ENCODE measurements around the gene ARID5A. TPM values are rescaled to one million over a fixed set of nuclear protein-coding genes. Genes with fewer than 3 reads are reported as not detected.
A peak's percentile ranks its signal among the peaks of the same experiment; 100 is the strongest.

The ARID5A gene
- polyA plus RNA-seq, 3 donors: 27.8 to 38.8 (median 37.7) TPM

DNA sequence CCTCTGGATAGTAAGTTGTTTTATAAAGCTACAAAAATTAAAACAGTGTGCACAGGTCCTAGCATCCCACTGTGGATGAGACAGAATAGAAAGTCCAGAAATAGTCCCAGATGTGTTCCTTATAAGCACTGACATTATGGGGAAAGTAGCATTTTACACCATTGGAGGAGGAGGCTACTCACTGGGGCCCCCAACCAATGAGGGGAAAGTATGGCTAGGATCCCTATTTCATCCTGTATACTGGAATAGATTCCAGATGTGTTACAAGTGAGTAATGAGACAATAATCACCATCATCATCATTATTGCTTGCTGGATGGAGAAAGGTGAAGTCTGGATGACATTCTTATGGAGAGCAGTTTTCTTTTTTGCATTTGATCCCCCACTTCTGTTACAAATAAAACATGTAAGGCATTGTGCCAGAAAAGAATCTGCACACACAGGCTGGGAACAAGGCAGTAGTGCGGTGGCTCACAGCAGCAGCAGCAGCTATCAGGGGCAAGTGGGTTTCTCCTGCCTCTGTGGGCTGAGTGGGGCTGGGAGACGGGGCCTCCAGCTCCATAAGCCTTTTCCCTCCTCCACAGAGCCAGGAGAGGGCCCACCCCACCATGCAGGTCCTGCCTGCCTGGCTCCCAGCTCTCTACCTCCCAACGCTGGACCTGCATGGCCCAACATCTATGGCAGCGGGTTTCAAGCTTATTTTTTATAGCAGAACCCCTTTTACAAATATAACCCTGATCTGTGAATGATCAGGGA, 5.0 kb downstream of the ARID5A start:
- DNase-seq: no peak
- TF ChIP-seq, protein P1, sequence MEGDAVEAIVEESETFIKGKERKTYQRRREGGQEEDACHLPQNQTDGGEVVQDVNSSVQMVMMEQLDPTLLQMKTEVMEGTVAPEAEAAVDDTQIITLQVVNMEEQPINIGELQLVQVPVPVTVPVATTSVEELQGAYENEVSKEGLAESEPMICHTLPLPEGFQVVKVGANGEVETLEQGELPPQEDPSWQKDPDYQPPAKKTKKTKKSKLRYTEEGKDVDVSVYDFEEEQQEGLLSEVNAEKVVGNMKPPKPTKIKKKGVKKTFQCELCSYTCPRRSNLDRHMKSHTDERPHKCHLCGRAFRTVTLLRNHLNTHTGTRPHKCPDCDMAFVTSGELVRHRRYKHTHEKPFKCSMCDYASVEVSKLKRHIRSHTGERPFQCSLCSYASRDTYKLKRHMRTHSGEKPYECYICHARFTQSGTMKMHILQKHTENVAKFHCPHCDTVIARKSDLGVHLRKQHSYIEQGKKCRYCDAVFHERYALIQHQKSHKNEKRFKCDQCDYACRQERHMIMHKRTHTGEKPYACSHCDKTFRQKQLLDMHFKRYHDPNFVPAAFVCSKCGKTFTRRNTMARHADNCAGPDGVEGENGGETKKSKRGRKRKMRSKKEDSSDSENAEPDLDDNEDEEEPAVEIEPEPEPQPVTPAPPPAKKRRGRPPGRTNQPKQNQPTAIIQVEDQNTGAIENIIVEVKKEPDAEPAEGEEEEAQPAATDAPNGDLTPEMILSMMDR (IDR thresholded peaks at IDR 0.05): no peak

DNA sequence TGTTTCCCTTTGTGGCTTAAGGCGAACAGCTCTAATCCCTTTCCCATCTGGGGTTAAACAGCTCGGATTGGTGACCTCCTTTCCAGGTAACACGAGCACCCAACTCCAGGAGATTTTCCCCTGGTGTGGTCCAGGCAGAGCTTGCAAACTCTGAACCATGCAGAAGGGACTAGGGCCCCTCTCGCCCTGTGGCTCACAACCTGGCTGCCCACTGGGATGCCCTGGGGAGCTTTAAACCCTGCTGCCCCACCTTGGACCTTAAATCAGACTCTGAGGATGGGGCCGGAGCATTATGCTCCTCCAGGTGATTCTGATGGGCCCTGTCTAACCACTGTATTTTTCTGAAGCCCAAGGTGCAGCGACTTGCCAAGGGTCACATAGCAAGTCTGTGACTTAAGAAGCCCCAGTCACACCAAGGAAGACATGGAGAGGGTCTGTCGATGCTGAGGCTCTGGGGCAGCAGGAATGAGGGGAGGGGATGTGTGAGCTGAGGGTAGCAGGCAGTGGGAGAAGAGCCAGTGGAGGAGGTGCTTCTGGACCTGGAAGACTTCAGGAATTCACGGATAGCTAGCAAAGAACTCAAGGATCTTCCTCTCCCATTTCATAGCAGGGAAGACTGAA, 5.9 kb downstream of the ARID5A start:
- peaks cover 0 to 4% (median 0%) of the 10 kb centered on the region in 7 donors for H3K9me3 Mint-ChIP-seq
- H3K4me1 Mint-ChIP-seq: peaks cover 30% of the 10 kb centered on the region
- peak overlapping the region in 4 of 7 donors; percentile 15 to 48 (median 38) for H3K27ac Mint-ChIP-seq
- H3K9ac ChIP-seq (ENCODE audit: insufficient read depth, low read length, poor library complexity, severe bottlenecking): no peak overlapping the region
- H3K79me2 ChIP-seq (ENCODE audit: insufficient read depth, low read length): peaks cover 95% of the 10 kb centered on the region
- TF ChIP-seq, protein P1 (IDR thresholded peaks at IDR 0.05): no peak
- H3K36me3 Mint-ChIP-seq: peaks cover 58 to 75% of the 10 kb centered on the region in 2 donors
- H3K4me2 ChIP-seq (replicated peaks; ENCODE audit: extremely low read depth, low read length, poor library complexity, severe bottlenecking): no peak overlapping the region
- no peaks in the 10 kb centered on the region for H3K9me3 ChIP-seq (replicated peaks in 1 of 2; ENCODE audit: control insufficient read depth in 1 of 2, insufficient read depth in 1 of 2, low read length in 2 of 2)
- H3K4me1 ChIP-seq (ENCODE audit: control insufficient read depth in 1 of 2, insufficient read depth in 2 of 2, low read length in 2 of 2): peaks cover 18 to 28% of the 10 kb centered on the region in 2 donors
- H2AFZ ChIP-seq (ENCODE audit: insufficient read depth, low read depth, low read length, poor library complexity, severe bottlenecking): no peak overlapping the region
- peaks cover 9 to 71% of the 10 kb centered on the region in 2 donors for H3K36me3 ChIP-seq (replicated peaks in 1 of 2; ENCODE audit: control insufficient read depth in 1 of 2, insufficient read depth in 2 of 2, low read length in 2 of 2)
- intact Hi-C loops (cut with micrococcal nuclease): no loop called here
- H3K27me3 Mint-ChIP-seq (ENCODE audit: low read depth in 3 of 3): peaks cover 0 to 4% (median 0%) of the 10 kb centered on the region in 3 donors
- peak in 1 of 3 donors; percentile 3 for DNase-seq
- peaks cover 96% of the 10 kb centered on the region for H4K20me1 ChIP-seq (ENCODE audit: insufficient read depth, low read length)
- no peak overlapping the region for H3K4me3 Mint-ChIP-seq
- no peak overlapping the region for H3K4me3 ChIP-seq (replicated peaks in 1 of 3; ENCODE audit: low read depth in 2 of 3, low read length in 3 of 3)
- no peak overlapping the region for H3K27ac ChIP-seq (ENCODE audit: low read depth in 1 of 2, low read length in 2 of 2)
- WGBS (ENCODE audit: insufficient coverage): 100% methylated on average over 6 of the region's 8 CpGs
- no peaks in the 10 kb centered on the region for H3K27me3 ChIP-seq (ENCODE audit: control insufficient read depth in 2 of 2, insufficient read depth in 2 of 2, low read length in 2 of 2)

More for the DNA sequence above, 5.0 kb downstream of the ARID5A start:
- H3K9me3 ChIP-seq (replicated peaks in 1 of 2; ENCODE audit: control insufficient read depth in 1 of 2, insufficient read depth in 1 of 2, low read length in 2 of 2): no peaks in the 10 kb centered on the region
- H3K4me2 ChIP-seq (replicated peaks; ENCODE audit: extremely low read depth, low read length, poor library complexity, severe bottlenecking): no peak overlapping the region
- Mint-ChIP-seq H3K9me3 (peaks cover 0 to 4% (median 0%) of the 10 kb centered on the region in 7 donors), H3K36me3 (peaks cover 53 to 66% of the 10 kb centered on the region in 2 donors), H3K27ac (peak overlapping the region in 1 of 7 donors; percentile 43), H3K4me3 (no peak overlapping the region), H3K27me3 (ENCODE audit: low read depth in 3 of 3) (peaks cover 0 to 4% (median 0%) of the 10 kb centered on the region in 3 donors), H3K4me1 (peaks cover 28% of the 10 kb centered on the region)
- no peak overlapping the region for H3K9ac ChIP-seq (ENCODE audit: insufficient read depth, low read length, poor library complexity, severe bottlenecking)
- intact Hi-C loops (cut with micrococcal nuclease): no loop called here
- no CpG with 5 or more reads among the region's 4 CpGs for WGBS (ENCODE audit: insufficient coverage)
- H3K36me3 ChIP-seq (replicated peaks in 1 of 2; ENCODE audit: control insufficient read depth in 1 of 2, insufficient read depth in 2 of 2, low read length in 2 of 2): peaks cover 5 to 62% of the 10 kb centered on the region in 2 donors
- no peaks in the 10 kb centered on the region for H3K27me3 ChIP-seq (ENCODE audit: control insufficient read depth in 2 of 2, insufficient read depth in 2 of 2, low read length in 2 of 2)
- peaks cover 89% of the 10 kb centered on the region for H4K20me1 ChIP-seq (ENCODE audit: insufficient read depth, low read length)
- peaks cover 89% of the 10 kb centered on the region for H3K79me2 ChIP-seq (ENCODE audit: insufficient read depth, low read length)
- no peak overlapping the region for H3K4me3 ChIP-seq (replicated peaks in 1 of 3; ENCODE audit: low read depth in 2 of 3, low read length in 3 of 3)
- H3K4me1 ChIP-seq (ENCODE audit: control insufficient read depth in 1 of 2, insufficient read depth in 2 of 2, low read length in 2 of 2): peaks cover 18 to 33% of the 10 kb centered on the region in 2 donors
- no peak overlapping the region for H2AFZ ChIP-seq (ENCODE audit: insufficient read depth, low read depth, low read length, poor library complexity, severe bottlenecking)
- no peak overlapping the region for H3K27ac ChIP-seq (ENCODE audit: low read depth in 1 of 2, low read length in 2 of 2)
